Measurements from ENCODE around the gene C5AR2. TPM values are rescaled to one million over a fixed set of nuclear protein-coding genes. Genes with fewer than 3 reads are reported as not detected.
"Not testable (repeated sequence)": the region's sequence is repeated elsewhere in the genome, so short reads cannot be mapped to it uniquely, and the experiment has no call there.

Gene C5AR2
- polyA plus RNA-seq, 1 of the 3 experiments (the other 2 are of a cell fraction): not detected

GRCh38 chr19:47300867-47301266, 31.1 kb upstream of the C5AR2 start:
- H3K4me2 ChIP-seq; H3K27me3 ChIP-seq (ENCODE audit: insufficient read depth); H2AFZ ChIP-seq (ENCODE audit: low read depth); DNase-seq; H3K27ac ChIP-seq (ENCODE audit: low read depth in 2 of 2, low read length in 1 of 2); H3K79me2 ChIP-seq (ENCODE audit: insufficient read depth); H3K36me3 ChIP-seq (replicated peaks in 1 of 2; ENCODE audit: control insufficient read depth in 1 of 2, insufficient read depth in 2 of 2, low read length in 1 of 2); H3K9me2 ChIP-seq; H4K20me1 ChIP-seq (ENCODE audit: insufficient read depth); H3K9ac ChIP-seq; H3K9me3 ChIP-seq; POLR2A ChIA-PET; H3K4me3 ChIP-seq (ENCODE audit: low read depth in 2 of 2, low read length in 1 of 2); H3K4me1 ChIP-seq (ENCODE audit: control insufficient read depth in 1 of 2, insufficient read depth in 2 of 2, low read depth in 1 of 2, low read length in 1 of 2): not testable (repeated sequence)
- WGBS (ENCODE audit: low lambda C conversion rate): 94% methylated on average over 14 of the region's 14 CpGs
- H3F3A ChIP-seq (replicated peaks; ENCODE audit: insufficient read depth): peaks cover 14% of the 10 kb centered on the region
- CTCF ChIA-PET: interaction anchor here (1.4 to 2.2 kb wide), 2 partner anchors 16 to 85 kb away, joined by 3 to 5 read pairs; no protein-coding TSS in a partner anchor

GRCh38 chr19:47302249-47302648, 29.7 kb upstream of the C5AR2 start:
- no peaks in the 10 kb centered on the region for H3K9me2 ChIP-seq
- H3K79me2 ChIP-seq (ENCODE audit: insufficient read depth): no peaks in the 10 kb centered on the region
- no peak overlapping the region for H3K4me3 ChIP-seq (ENCODE audit: low read depth in 2 of 2, low read length in 1 of 2)
- no peaks in the 10 kb centered on the region; a peak in 1 of 4 replicates for H3K4me1 ChIP-seq (ENCODE audit: control insufficient read depth in 1 of 2, insufficient read depth in 2 of 2, low read depth in 1 of 2, low read length in 1 of 2)
- H4K20me1 ChIP-seq (ENCODE audit: insufficient read depth): no peaks in the 10 kb centered on the region
- ChIA-PET CTCF (interaction anchor here (0.8 to 2.2 kb wide), 4 partner anchors 10 to 89 kb away, joined by 4 to 9 read pairs (median 4); no protein-coding TSS in a partner anchor), POLR2A (no interaction called here)
- H3K36me3 ChIP-seq (replicated peaks in 1 of 2; ENCODE audit: control insufficient read depth in 1 of 2, insufficient read depth in 2 of 2, low read length in 1 of 2): no peaks in the 10 kb centered on the region
- TF ChIP-seq USF2 (IDR thresholded peaks at IDR 0.05; ENCODE audit: borderline replicate concordance, low read depth, low read length) (no peak), NFIC (IDR thresholded peaks at IDR 0.05; ENCODE audit: borderline replicate concordance) (no peak), IRF3 (IDR thresholded peaks at IDR 0.05; ENCODE audit: low read depth, low read length) (no peak), FOXJ3 (CRISPR knock-in tag; IDR thresholded peaks at IDR 0.05) (no peak), RCOR1 (IDR thresholded peaks at IDR 0.05; ENCODE audit: low read length) (no peak), EP300 (IDR thresholded peaks at IDR 0.05; ENCODE audit: borderline replicate concordance in 1 of 2, low read depth in 1 of 2, low read length in 1 of 2) (no peak), PBX3 (IDR thresholded peaks at IDR 0.05) (no peak), CTCF (IDR thresholded peaks at IDR 0.05) (no peak), TCF12 (IDR thresholded peaks at IDR 0.05) (no peak), ELF1 (IDR thresholded peaks at IDR 0.05) (no peak), MEF2A (IDR thresholded peaks at IDR 0.05; ENCODE audit: borderline replicate concordance, low read depth) (no peak), RFX5 (IDR thresholded peaks at IDR 0.05; ENCODE audit: low read length) (no peak), JUND (IDR thresholded peaks at IDR 0.05) (no peak)
- H3K9ac ChIP-seq: no peak overlapping the region
- H3K4me2 ChIP-seq: no peak overlapping the region
- no peak overlapping the region for H3K27ac ChIP-seq (ENCODE audit: low read depth in 2 of 2, low read length in 1 of 2)
- no peak overlapping the region for H2AFZ ChIP-seq (ENCODE audit: low read depth)
- H3K27me3 ChIP-seq (ENCODE audit: insufficient read depth): no peaks in the 10 kb centered on the region
- 92% methylated on average over 10 of the region's 10 CpGs for WGBS (ENCODE audit: low lambda C conversion rate)
- H3F3A ChIP-seq (replicated peaks; ENCODE audit: insufficient read depth): peaks cover 14% of the 10 kb centered on the region
- H3K9me3 ChIP-seq: no peaks in the 10 kb centered on the region
- no peak for DNase-seq

Data from SK-N-SH (cell line).